KG1 (cell line): ENCODE measurements around the gene TNC.

ENCODE experiments used
- DNase-seq: peaks from one replicate; lab custom pipeline; 2025; lab: John Stamatoyannopoulos, UW

TNC gene

GRCh38 chr9:115117999-115118878, at the start of gene TNC:
TSS of gene TNC (minus strand) at chr9:115118157. CDS start at chr9:115091018, 27,139 bp downstream.
- no peak for DNase-seq

DNA sequence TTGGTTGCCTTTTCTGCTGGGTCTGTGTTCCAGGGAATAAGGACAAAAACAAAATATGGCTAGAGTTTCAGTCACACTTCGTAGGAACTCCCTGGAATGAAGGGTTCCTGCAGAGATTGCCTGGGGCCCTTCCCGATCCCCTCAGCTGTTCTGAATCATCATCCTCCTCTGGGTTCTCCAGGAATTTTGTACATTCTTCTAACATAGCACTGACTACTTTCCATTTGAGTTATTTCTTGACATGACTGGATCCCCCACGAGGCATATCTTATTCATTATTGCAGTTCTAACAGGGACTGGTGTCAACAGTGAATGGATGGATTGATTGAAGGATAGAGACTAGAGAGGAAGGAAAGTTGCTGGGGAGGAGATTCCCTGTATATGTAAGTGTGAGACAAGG, 49.2 kb upstream of the TNC start:
- DNase-seq = no peak

DNA sequence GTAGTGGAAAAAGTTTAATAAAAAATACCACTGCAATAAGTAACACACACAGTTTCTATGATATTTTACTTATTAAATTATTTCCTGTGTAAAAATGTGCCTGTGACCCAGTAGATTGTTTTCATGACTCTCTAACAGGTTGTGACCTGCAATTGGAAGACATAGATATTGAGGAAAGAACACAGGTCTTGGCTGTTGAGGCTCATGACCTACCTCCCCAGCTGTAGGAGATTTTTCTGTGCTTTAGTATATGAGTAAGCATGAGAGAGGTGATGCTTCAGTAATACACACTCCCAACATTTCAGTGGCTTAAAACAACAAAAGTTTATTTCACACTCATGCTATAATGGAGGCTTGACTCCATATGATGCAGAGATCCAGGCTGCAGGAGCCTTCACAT, 47.3 kb upstream of the TNC start:
- DNase-seq = no peak

- no peak for DNase-seq
Measured at GRCh38 chr9:115164511-115164974, 46.6 kb upstream of the TNC start.

DNA sequence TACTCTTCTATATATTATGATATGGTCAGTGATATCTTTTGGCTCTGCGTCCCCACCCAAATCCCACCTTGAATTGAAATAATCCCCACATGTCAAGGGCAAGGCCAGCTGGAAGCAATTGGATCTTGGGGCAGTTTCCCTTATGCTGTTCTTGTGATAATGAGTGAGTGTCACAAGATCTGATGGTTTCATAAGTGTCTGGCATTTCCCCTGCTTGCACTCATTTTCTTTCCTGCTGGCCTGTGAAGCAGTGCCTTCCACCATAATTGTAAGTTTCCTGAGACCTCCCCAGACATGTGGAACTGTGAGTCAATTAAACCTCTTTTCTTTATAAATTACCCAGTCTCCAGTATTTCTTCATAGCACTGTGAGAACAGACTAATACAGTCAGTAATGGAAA, 45.0 kb upstream of the TNC start:
- DNase-seq = no peak

DNA sequence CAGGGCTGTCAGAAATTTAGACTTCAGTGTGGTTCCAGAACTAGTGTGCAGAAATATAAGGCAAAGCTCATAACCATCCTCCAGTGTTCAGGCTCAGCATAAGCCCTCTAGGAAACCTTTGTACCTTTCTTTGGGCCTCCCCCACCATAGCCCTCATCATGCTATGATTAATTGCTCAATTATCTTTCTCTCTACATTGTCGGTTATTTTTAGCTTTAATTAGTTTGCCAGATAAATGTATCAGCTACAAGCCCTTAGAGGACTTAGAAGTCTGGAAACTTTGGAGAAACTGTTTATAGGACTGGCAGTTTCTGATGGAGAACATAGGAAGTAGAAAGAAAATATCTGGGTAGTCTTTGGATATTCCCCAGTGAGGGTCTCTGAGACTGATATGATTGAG, 43.5 kb upstream of the TNC start:
- DNase-seq = no peak

GRCh38 chr9:115158661-115159481, 40.9 kb upstream of the TNC start:
- DNase-seq = no peak

- no peak for DNase-seq
Measured at GRCh38 chr9:115157245-115157674, 39.3 kb upstream of the TNC start.

- DNase-seq = no peak
Measured at GRCh38 chr9:115155037-115155436, 37.1 kb upstream of the TNC start.

- no peak for DNase-seq
Measured at GRCh38 chr9:115154617-115155016, 36.7 kb upstream of the TNC start.

DNA sequence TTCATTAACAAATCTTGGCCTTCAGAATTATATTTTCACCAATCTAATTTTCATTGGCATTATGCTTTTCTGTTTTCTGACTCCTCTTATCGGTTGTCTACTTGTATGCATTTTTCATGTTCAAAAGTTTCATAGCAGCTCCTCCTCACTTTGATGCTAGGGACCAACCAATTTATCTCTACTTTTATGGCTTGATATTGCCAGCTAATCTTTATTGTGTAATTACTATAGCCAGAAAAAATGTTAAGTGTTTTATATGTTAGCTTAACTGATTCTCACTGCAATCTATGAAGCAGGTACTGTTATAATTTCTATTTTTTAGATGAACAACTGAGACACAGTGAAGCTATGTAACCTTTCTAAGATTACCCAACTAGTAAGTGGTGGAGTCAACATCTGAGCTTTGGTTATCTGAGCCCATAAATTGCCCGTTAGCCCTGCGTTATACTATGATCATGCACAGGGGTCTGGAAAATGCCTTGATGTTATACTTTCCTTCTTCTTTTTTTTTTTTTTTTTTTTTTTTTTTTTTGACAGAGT, 34.4 kb upstream of the TNC start:
- DNase-seq = no peak

- no peak for DNase-seq
Measured at GRCh38 chr9:115148721-115149120, 30.8 kb upstream of the TNC start.

GRCh38 chr9:115146581-115147021, 28.6 kb upstream of the TNC start:
- no peak for DNase-seq

GRCh38 chr9:115144706-115145105, 26.7 kb upstream of the TNC start:
- DNase-seq = no peak

DNA sequence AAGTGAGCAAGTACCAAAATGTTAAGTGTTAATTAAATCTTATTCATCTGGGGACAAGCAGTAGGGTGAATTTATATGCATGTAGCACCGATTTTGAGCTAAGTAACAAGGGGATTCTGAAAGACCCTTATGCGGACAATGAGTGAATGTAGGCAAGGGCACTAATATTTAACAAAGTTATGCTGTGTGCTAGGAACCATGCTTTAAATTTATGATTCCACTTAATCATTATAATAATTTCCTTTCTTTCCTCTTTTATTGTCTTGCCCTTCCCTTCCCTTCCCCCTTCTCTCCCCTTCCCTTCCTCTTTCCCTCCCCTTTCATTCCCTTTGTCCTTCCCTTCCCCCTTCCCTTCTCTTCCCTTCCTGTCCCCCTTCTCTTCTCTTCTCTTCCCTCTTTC, 25.7 kb upstream of the TNC start:
- no peak for DNase-seq

DNA sequence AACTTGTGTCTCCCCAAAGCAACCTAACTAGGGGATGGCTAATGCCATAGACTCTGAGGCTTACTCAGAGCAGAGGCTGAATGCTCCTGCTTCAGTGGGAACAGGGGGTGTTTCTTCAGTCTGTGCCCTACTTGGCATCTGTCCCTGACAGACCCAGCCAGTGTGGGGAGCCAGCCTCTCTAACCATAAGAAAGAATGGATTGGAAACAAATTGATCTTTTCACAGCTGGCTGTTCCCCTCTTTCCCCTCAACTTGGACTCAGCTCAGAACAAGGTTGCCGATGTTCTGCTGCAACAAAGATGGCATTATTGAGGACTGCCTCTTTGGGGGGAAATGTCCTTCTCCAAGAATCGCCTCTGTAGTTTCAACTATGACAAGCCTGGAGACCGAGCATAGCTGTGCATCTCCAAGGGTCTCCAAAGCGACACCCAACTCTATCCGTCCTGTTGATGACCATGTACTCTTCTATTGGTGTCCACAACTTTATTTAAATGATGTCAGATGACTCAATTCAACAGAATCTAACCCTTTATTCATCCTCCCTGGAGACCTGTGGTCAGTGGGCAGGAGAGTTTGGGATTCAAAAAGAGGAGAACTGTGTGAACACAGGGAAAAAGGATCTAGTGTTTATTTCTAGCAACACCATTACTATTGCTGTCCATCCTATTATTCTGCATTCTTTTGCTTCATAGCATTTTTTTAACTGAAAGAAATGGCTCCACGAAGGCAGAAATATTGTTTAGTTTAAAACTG, 24.7 kb upstream of the TNC start:
- no peak for DNase-seq

- DNase-seq = no peak
Measured at GRCh38 chr9:115142090-115142489, 24.1 kb upstream of the TNC start.

- no peak for DNase-seq
Measured at GRCh38 chr9:115141612-115142011, 23.7 kb upstream of the TNC start.

DNA sequence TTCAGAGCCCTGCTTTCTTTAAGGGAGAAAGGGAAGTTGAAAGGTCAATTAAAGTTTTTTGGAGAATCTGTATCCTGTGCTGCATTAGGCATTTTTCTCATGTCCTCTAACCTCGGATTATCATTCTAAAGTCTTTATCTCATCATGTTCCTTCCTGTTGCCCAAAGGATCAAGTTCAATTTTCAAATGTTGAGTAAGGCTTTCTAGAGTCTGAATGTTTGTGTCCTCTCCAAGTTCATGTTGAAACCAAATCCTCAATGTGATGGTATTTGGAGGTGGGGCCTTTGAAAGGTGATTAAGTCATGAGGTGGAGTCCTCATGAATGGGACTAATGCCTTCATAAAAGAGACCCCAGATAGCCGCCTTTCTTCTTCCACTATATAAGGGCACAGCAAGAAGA, 20.2 kb upstream of the TNC start:
- DNase-seq = no peak

DNA sequence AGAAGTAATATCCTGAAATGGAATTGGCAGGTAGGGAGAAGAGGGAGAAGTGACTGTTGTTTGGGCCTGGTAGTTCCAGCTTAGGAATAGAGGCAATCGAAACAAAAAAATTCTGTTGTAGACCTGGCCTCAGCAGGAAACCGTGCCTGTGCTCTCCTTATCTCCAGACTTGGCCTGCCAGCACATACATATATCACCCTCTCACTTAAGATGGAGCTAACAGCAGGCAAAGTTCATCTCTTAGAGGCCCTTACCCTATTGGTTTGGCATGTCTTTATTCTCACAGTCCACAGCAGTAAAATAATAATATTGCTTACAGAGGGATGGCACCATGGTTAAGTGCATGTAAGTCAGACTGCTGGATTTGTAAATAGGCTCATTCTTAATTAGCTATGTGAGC, 19.6 kb upstream of the TNC start:
- no peak for DNase-seq

GRCh38 chr9:115135821-115136778, 18.1 kb upstream of the TNC start:
- no peak for DNase-seq
